SK-MEL-5 (cell line): ENCODE measurements around the gene MTMR4. TPM values are rescaled to one million over a fixed set of nuclear protein-coding genes. Genes with fewer than 3 reads are reported as not detected.
"Not testable (repeated sequence)": the region's sequence is repeated elsewhere in the genome, so short reads cannot be mapped to it uniquely, and the experiment has no call there.

Experiments used
- DNase-seq: peaks from one replicate; pipeline ENCODE4 v3.0.0-alpha.2; 2016; ENCODE audit warnings: low read depth, low spot score
- in situ Hi-C: cut with HindIII; loops from 2 replicates; pipeline ENCODE4 v1.10.0; 2016; ENCODE audit warnings: low sequenced_read_pairs, high pct_unique_total_duplicates, low pct_unique_long_range_greater_than_20kb
- polyA plus RNA-seq, 2 experiments: library from polyadenylated mRNA; depleted of rRNA; stranded (reverse); fragments of >200 nt; gene quantifications; 2 replicates each; pipeline ENCODE4 v1.2.3, GENCODE V29; 2015
- total RNA-seq: library from RNA; depleted of rRNA; stranded (reverse); fragments of >200 nt; shearing (Covaris generic); gene quantifications from 2 replicates; pipeline ENCODE4 v1.2.3, GENCODE V29; 2014; rRNA removed

The MTMR4 gene
- 62.3 and 70.7 TPM in 2 replicates for total RNA-seq
- 32.8 and 52.5 TPM in 2 replicates for polyA plus RNA-seq (2015; cell fraction: cytosol; rRNA removed)
- 101 and 102 TPM in 2 replicates for polyA plus RNA-seq (2015; cell fraction: nucleus; rRNA removed)

DNA sequence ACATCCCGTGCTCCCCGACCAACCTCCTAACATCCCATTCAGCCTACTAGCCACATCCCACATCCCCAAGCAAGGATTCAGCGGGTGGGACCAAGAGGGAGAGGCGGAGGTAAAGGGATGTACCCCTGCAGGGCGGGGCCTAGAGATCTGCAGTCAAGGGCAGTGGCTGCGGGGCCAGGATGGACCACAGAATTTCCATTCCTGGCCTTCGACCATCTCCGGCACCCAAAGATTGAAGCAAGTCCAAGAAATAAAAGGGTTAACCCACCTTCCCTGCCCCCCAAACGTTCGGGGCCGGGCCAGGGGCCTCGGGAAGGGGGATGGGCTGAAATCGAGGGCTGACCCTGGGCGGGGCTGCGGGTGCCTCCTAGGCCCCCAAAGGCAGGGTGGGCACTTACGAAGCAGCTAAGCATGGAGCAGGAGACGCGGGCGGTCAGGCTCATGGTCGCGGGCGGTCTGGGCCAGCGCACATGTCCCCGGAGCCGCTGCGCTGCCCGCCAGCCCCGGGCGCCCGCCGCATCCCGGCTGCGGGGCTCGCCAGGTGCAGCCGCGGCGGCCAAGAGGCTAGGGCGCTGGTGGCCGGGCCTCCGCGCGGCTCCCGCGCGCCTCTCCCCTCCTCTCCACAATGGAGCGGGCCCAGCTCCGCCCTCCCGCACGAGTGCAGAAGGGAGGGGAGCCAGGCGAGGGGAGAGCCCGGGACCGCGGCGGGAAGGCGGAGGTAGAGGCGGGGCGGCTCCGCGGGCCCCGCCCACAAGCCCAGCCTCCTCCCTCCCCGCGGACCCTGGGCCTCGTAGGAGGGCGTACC, at the start of gene MTMR4:
MTMR4 (minus strand) TSS at position 674 of the 805 bp plus-strand sequence; CDS start at position 443, 231 bp downstream.
- in situ Hi-C loops = no loop called here
- peak; percentile 83 for DNase-seq

DNA sequence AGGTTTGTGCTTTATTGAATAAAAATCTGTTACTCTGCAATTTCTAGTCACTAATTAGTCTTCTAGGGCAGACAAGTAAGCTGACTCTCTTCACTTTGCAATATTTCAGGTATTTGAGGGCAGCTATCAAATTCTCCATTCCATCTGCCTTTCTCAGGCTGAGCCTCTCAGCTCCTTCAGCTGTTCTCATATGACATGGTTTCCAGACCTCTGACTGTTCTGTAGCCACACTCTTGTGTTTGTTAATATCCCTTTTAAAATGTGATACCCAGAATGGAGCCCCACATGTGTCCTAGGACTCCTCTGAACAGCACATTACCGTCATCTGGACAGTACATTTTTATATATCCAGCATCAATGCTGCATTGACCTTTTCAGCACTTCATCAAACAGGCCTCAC, 46.1 kb upstream of the MTMR4 start:
- DNase-seq = no peak
- in situ Hi-C loops = no loop called here

- in situ Hi-C loops = no loop called here
Observed at GRCh38 chr17:58557981-58558380, 43.5 kb upstream of the MTMR4 start.

DNA sequence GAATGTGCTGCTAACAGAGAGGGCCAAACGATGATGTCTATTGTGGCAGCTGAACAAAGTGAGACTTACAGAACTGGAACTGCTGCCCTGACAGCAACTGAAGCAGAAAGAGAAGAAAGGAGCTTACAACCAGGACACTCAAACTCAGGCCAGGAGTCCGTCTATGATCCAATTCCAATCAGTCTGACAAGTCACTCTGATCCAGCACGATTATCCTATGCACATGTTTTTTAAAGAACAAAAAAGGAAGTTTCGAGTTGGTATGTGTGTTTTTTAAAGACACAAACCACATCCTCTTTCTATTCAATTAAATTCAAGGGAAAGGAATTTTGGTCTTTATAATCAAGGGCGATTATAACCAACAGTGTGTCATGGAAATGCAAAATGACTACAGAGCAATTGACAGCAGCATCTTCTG, 42.4 kb upstream of the MTMR4 start:
- DNase-seq = no peak
- in situ Hi-C loops = no loop called here

More at GRCh38 chr17:58557981-58558380, 43.5 kb upstream of the MTMR4 start:
- no peak for DNase-seq

DNA sequence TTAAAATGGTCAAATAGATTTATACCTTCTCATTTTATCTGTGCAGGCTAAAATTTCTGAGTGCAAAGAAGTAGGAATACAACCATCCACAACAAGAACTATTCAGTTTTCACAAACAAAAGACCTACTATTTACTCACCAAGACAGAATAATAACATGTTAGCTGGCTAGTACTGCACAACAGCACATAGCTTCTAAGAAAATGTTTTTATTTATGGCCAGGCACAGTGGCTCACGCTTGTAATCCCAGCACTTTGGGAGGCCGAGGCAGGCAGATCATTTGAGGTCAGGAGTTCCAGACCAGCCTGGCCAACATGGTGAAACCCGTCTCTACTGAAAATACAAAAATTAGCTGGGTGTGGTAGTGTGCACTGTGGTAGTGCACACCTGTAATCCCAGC, 40.7 kb upstream of the MTMR4 start:
- DNase-seq = peak; percentile 74

GRCh38 chr17:58541249-58541648, 26.8 kb upstream of the MTMR4 start:
- in situ Hi-C loops = no loop called here
- DNase-seq = peak; percentile 82

More for the DNA sequence above, 40.7 kb upstream of the MTMR4 start:
- in situ Hi-C loops = not testable (repeated sequence)

DNA sequence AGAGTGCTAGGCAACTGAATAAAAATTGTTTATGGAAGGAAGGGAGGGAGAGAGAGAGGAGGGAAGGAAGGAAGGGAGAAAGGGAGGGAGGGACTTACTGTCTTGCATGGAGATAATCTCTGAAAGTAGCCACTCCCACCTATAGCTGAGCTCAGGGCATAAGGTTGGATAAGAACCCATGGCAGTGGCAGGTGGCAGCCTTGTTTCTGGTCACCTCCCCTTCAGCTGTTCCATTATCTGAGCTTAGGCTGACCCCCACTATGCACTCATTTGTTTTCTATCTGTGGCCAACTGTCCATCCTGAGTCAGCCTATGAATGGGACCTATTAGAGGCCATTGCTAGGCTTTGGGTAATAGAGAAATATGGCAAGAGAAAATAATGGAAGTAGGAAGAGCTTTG, 25.3 kb upstream of the MTMR4 start:
- in situ Hi-C loops = no loop called here

DNA sequence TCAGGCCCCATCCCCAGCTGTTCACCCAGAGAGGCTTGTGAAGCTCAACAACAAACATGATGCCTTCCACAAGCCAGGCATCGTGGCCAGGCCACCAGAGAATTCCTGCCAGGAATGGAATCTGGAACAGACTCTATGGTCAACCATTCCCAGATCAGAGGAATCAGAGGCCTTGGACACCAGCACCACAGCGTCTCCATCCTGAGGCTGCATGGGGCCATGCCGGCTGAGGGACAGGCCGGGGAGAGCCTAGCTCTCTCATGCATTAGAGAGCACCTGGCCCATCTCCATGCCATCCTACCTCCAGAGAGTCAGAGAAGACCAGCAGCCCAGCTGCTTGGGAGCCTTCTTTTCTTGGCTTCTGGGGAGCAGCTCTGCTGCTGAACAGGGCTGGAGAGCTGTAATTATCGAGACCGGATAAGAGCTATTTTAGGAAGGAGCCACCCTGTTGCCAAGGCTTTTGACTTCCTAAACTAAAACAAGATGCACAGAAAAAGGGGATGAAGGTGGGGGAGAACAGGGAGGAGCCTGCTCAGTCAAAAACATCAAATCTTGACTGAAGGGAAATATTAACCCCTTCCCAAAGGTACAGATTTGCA, 24.5 kb upstream of the MTMR4 start:
- DNase-seq = no peak
- in situ Hi-C loops = no loop called here

More for the DNA sequence above, 25.3 kb upstream of the MTMR4 start:
- DNase-seq = no peak

DNA sequence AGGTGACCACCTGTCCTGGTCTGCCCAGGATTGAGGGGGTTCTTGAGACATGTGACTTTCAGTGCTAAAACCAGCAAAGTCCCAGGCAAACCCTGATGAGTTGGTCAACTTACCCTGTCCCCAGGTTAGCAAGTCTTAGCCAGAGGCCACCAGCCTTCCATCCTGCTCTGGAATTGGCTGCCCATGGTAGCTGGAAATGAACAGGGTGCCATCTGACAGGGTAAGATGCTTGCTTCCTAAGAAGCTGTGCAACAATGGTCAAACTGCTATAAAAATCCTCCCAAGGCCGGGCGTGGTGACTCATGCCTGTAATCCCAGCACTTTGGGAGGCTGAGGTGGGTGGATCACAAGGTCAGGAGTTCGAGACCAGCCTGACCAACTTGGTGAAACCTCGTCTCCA, 22.8 kb upstream of the MTMR4 start:
- DNase-seq = no peak
- in situ Hi-C loops = no loop called here

- in situ Hi-C loops = no loop called here
- DNase-seq = no peak
Observed at GRCh38 chr17:58536542-58536941, 22.1 kb upstream of the MTMR4 start.

DNA sequence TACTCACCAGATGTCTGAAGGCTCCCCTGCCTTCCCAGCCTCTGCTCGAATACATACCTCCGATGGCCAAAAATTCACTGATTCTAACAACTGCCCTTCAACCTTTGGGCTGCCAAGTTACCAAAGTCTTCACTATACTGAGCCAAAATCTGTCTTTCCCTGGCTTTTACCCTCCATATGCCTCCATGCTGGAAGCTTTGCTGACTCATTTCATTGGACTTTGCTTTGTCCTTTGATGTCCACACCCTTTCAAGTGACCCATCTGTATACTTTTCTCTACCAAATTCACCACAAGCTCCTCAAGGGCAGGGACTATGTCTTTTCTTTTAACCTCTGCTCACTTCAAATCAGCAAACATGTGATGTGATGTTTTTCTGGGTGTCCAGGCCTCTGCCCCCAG, 21.0 kb upstream of the MTMR4 start:
- no peak for DNase-seq
- in situ Hi-C loops = no loop called here

GRCh38 chr17:58534901-58535421, 20.5 kb upstream of the MTMR4 start:
- no peak for DNase-seq
- in situ Hi-C loops = no loop called here

- no peak for DNase-seq
- in situ Hi-C loops = no loop called here
Observed at GRCh38 chr17:58534331-58534730, 19.9 kb upstream of the MTMR4 start.

DNA sequence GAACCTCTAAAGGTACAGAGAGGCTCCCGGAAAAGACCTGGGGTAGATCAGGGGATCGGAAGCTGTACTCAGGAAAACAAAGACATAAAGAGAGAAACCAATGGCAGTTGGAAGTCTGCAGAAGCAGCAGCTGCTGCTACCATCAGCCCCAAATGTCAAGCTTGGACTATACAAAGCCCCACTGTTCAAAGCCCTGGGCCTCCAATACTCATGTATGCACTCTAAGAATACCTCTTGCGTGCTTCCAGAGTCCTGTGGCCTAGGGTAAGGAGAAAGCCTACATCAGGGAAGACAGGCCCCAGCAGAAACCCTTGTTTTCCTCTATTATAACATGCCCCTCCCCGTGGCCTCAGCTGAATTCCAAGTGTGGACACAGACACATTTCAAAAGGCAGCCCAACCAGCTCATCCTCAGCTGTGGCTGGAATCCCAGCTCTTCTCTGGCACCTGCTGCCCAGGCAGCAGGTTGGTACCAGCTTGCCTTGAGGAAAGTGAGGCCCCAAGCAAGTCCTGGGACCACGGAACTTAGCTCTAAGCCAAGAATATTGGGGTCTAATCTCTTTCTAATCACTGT, 19.3 kb upstream of the MTMR4 start:
- in situ Hi-C loops = no loop called here
- DNase-seq = peak; percentile 96

DNA sequence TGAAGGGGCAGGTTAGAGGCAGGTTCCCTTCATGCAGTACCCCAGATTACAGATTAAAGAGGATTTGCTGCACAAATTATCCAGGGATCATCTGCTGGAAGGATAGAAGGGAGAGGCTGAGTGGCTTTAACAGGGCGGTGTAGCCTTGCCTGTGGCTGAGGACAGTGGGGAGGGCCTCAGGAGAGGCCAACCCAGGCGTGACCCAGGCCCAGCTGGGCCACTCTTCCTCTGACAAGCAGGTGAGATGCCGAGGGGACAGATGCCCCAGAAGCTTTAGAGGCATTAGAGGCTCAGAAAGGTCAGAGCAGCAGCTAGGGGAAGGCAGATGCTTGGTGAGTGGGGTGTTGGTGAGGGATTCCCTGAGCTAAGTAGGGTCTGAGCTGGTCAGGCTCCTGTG, 18.1 kb upstream of the MTMR4 start:
- no peak for DNase-seq
- in situ Hi-C loops = no loop called here

GRCh38 chr17:58531661-58532554, 17.5 kb upstream of the MTMR4 start:
- peak; percentile 45 for DNase-seq
- in situ Hi-C loops = no loop called here

- in situ Hi-C loops = no loop called here
Observed at GRCh38 chr17:58531122-58531521, 16.7 kb upstream of the MTMR4 start.

More at GRCh38 chr17:58531122-58531521, 16.7 kb upstream of the MTMR4 start:
- DNase-seq = no peak
